Erythroblast (primary cell): Measurements from ENCODE around the gene MCF2L.

Experiments used
- DNase-seq, 2 experiments: peaks; one replicate each; lab custom pipeline; 2025; lab: John Stamatoyannopoulos, UW
- GATA1 ChIP-seq: IDR thresholded peaks from 2 replicates; pipeline ENCODE4 v1.6.1; 2011; ENCODE audit warnings: low read depth, mild to moderate bottlenecking, control low read depth, low read length, moderate library complexity
- POLR2A ChIP-seq: IDR thresholded peaks from 2 replicates; pipeline ENCODE4 v1.6.1; 2011; ENCODE audit warnings: mild to moderate bottlenecking, low read length

Gene MCF2L

DNA sequence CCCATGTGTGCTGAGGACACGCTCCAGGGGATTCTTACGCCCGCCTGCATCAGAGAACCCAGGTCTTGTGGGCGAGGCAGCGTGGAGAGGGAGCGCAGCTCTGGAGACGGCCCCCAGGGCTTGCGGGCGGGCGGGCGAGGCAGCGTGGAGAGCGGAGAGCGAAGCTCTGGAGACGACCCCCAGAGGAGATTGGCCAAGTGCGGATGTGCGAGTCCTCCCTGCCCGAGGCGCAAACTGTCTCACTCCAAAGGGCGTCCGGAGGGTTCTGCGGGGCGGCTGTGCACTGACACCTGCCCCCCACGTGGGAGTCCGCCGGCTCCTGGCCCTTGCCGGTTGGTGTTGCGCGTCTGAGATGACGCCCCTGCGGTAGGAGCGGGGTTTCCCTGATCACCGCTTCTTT is 39.8 kb downstream of the MCF2L start:
- TF ChIP-seq GATA1, result no peak
- no peak for TF ChIP-seq POLR2A

DNA sequence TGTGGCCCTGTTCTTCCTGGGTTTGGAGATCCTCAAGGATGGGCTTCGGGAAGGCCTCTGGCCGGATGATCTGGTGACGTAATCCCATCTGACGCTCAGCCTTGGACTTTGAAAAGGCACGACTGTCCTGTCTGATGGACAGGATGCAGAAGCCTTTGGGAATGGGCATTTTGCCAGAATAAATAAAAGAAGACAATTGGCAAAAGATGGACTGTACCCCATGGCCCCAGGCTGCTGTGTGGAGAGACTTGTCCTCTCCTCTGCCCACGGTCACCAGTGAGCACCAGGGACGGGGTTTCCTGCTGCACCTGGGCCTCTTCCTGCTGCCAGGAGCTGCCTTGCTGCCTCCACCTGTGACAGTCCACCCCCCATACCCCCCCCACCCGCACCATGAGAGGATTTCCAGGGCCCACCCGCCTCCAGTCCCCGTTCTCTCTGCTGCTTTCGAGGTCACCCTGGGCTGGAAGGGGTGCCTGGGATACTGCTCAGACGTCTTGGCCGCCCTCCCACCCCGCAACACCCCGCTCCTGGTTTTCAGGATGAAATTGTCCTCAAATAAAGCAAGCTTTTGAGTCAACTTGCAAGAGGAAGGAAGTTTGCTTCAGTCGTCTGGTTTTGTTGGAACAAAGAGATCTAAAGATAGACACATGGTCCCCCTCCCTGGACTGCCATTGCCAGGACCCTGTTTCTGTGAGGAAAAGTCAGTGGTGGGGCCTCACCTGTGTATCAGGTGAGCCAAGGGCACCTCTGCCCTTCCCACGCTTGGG is 40.9 kb downstream of the MCF2L start:
- TF ChIP-seq POLR2A (no peak), GATA1 (no peak)
- no peak for DNase-seq

More for the DNA sequence above, 39.8 kb downstream of the MCF2L start:
- no peak for DNase-seq

DNA sequence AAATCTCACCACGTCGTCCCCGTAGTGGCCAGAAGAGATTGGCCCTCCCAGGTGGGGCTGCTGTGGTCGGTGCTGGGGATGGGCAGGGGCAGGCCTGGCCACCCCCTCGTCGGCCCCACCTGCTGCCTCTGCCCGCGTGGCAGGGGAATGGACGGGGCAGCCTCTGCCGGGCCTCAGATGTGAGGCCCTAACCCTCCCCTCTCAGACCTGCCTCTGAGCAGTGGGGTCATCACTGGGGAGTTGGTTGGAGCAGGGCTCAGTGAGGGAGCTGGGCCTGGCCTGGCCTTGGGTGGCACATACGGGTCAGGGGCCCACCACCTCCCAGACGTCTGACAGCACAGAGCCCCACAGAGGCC is 41.5 kb downstream of the MCF2L start:
- TF ChIP-seq POLR2A (no peak), GATA1 (no peak)
- no peak for DNase-seq

DNA sequence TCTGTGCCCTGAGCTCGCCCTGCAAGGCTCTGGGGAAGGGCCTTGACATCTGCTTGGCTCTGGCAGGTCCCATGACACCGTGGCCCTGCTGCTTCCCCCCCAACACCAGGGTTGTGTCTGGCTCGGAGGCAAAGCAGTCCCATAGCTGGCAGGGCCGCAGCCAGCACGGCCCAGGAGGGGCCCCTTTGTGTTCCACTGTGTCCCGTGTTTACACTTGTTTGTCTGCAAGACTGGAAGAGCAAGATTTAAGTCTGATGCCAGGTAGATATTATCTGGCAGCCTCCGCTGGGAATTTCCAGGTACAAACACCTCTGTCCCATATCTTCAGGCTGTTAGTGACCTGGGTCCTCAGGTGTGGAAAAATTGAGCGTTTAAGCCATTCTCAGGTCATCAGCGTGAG is 44.3 kb downstream of the MCF2L start:
- no peak for TF ChIP-seq GATA1
- TF ChIP-seq POLR2A, result no peak
- no peak for DNase-seq

DNA sequence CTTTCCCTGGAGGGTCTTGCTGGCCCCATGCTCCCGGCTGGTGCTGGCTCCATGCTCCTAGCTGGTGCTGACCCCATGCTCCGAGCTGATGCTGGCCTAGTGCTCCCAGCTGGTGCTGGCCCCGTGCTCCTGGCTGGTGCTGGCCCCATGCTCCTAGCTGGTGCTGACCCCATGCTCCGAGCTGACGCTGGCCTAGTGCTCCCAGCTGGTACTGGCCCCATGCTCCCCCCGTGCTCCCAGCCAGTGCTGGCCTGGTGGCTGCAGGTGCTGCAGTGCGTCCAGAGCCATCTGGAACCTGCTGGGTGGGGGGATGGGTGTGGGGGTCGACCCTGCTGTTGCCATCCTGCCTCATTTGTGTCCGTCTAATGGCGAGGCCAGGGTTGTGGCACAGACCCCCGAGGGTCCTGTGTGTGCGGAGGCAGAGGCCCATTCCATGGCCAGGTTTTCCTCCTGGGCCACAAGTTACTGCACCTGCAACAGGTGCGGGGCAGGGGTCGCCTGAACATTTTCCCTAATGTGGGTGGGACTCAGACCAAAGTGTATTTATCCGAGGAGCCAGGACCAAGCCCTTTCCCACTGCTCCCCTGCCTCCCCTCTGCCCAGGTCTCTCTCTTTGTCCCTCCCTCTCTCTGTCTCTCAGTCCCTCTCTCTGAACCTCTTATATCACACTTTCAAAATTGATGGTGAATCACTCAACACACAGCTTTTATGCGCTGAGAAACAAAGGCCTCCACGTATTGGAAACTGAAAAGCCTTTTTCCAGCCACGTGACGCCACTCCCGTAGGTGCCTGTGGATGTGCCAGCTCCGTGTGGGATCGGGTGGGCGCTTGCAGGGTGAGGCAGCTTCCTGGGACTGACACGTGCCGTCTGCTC is 45.1 kb downstream of the MCF2L start:
- no peak for DNase-seq
- no peak for TF ChIP-seq GATA1
- TF ChIP-seq POLR2A, result no peak

DNA sequence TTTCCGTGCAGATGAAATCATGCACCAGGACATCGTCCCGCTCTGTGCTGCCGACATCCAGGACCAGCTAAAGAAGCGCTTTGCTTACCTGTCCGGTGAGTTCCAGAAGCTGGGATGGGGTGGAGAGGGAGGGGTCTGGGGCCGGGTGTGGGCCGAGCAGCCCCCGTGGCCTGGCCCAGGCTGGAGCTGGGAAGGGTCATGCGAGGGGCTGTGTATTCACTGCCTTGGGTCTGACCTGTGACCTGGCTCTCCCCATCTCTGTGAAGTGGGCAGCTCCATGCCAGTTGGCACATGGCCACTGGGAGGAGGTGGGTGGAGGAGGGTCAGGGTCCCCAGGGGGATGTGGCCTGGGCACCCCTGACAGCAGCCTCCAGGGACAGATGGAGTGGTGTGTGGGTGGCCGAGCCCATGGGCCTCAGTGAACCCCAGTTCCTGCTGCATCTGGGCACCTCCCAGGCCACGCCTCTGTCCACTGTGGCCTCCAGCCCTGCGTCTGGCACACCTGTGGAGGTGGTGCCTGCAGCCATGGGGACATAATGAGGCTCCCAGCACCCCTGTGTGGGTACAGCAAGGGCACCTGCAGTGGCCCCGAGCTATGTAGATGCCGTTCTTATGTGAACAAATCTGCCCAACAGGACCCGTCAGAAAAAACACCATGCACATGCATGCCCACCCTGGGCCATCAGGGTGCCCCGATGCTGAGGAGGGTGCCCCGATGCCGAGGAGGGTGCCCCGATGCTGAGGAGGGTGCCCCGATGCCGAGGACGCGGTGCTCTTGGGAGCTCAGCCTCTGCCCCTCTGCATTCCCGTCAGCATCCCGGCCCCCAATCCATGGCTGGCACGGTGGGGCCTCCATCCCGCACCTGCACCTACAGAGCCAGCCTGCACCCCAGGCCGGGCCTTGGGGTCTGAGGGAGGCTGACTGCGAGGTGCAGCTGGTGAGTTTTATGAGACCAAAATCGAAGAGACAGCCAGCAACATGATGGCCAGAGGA is 46.0 kb downstream of the MCF2L start:
- TF ChIP-seq POLR2A, result no peak
- no peak for TF ChIP-seq GATA1
- no peak for DNase-seq

DNA sequence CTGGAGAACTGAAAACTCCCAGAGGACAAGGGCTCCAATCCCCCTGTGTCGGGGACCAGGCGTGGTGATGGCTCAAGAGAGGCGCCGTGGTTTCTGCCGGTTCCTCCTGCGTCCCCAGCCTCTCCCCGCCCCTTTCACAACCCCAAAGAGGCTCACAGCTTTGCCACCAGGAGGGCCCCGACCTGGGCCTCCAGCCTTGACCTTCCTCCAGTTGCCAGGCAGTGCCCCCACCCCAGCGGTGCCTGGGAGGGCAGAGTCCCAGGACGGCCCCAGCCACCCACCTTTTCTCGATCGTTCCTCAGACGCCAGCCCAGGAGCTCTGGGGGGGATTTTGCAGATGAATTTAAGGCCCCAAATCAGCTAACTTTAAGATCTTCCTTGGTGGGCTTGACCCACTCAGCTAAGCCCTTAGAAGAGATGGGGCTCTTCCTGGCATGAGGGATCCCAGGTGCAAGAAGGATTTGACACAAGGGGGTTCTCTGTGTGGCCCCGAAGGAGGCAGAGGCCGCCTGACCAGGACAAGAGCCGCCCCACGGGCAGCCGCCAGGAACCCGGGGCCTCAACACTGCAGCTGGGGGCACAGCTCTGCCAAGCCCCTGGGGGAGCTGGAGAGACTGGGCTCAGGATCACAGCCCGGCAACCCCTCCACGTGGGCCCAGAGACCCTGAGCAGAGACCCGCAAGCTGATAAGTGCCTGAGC is 47.0 kb downstream of the MCF2L start:
- TF ChIP-seq GATA1, result no peak
- TF ChIP-seq POLR2A, result no peak

DNA sequence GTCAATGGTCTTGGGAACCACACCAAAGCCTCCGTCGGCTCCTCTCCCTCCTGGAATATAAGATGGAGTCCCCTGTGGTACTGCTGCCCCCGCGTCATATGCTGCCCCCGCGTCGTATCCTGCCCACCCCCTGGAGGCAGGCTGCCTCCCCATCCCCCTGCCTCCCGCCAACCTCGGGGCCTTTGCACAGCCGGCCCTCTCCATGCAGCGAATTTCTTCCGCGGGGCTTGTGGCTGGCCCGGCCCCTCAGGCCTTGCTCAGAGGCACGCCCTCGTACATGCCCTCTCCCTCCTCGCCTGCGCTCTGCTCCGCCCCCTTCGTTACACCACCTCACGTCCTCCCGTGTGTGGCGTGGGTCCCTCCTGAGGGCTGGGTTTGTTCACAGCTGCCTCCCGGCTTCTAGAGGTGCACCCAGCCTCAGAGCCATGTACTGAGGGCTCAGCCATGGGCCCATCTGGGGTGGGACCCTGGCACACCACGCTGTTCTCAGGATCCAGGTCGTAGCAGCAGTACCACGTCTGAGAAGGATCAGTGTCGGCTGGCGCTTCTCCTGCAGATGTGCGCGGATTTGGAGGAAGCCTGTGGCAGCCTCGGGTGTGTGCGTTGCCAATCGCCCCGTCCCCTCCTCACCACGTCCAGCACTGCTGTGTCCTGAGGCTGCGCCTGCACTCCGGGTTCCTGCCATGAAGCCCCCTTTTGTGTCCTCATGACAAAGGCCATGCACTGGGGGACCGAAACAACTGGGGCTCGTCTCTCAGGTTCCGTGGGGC is 47.7 kb downstream of the MCF2L start:
- DNase-seq, result no peak
- TF ChIP-seq GATA1, result no peak
- no peak for TF ChIP-seq POLR2A

More for the DNA sequence above, 47.0 kb downstream of the MCF2L start:
- DNase-seq, result no peak

DNA sequence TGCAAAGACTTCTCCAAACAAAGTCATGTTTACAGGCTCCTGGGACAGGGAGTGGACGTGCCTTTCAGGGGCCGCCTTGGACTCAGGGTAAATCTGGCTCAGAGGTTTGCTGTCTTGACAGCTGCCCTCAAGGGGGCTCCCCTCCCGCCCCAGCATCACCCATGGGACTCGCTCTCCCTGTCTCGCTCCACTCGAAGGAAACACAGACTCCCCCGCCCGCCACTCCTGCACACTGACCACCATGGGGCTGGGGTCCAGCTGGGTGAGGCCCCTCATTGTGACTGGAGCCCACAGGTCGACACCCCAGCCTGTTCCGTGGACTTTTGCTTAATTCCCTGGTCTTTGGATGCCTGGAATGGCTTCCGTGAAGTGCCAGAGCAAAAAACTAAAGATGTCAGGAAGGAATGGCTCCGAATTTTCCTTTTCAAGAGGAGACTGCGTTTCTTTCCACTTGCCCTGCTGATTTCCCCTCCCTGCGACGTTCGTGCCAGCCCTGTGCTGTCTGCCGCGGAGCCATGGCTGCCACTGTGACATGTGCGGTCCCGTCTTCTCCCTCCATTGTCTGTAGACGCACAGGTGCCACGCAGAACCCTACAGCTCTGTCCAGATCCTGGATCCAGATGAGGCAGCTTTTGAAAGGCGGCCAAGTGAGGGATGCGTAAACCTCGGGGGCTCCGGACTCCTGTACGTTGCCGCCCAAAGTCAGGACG is 48.6 kb downstream of the MCF2L start:
- no peak for DNase-seq
- TF ChIP-seq GATA1, result no peak
- no peak for TF ChIP-seq POLR2A

DNA sequence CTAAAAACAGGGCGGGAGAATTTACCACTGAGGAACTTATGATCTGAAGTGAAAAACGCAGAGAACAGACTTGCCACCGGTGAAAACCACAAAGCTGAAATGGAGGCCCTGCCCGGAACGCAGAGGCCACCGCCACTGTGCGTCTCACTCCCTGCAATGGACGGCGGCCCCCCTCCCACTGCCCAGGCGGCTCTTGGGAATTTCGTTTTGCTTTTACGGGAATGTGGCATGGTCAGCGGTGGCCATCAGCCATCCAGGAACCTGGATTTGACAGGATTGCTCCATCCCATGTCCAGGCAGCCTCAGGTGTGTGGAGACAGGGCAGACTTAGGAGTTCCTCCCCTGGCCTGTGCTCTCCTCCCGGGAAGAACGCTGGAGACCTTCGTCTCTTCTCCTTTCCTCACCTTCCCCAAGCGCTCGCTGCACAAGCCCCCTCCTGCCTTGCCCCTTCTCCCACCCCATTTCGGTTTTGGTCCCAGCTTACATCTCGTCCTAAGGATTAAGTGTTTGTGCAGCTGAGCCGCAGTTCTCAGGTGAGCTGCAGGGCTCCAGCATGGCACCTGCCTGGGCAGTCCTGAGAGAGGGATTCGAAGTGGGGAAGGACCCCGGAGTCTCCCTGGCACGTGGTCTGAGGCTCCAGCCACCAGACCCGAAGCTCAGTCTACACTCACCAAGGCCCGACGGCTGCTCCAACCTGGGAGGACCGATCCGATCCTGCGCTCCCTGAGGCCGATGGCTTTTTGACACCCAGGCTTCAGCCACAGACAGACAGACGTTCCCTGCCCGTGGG is 49.9 kb downstream of the MCF2L start:
- TF ChIP-seq GATA1 (no peak), POLR2A (no peak)

DNA sequence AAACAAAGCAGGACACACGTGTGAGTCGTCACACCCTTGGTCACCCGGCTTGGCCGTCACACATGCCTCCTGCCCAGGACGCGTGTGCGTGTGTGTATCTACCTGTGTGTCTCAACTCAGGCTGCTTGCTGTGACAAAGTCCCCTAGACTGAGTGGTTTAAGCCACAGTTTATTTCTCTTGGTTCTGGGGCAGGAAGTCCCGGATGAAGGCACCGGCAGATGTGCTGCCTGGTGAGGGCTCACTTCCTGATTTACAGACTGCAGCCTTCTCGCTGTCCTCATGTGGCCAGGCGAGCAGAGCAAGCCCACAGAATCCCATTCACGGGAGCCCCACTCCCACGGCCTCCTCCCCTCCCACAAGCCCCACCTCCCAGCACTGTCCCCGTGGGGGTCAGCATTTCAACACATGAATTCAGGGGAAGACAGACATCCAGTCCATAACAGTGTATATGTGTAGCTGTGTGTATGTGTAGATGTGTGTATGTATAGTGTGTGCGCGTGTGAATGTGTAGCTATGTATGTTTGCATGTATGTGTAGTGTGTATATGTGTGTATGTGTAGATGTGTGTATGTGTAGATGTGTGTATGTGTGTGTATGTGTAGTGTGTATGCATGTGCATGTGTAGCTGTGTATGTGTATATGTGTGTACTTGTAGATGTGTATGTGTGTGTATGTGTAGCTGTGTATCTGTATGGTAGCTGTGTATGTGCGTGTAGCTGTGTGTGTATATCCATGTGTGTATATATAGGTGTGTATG is 51.5 kb downstream of the MCF2L start:
- TF ChIP-seq GATA1 (no peak), POLR2A (no peak)
- DNase-seq, result no peak

More for the DNA sequence above, 49.9 kb downstream of the MCF2L start:
- DNase-seq, result no peak
